ENCODE measurements around the gene PRDM15. TPM values are rescaled to one million over a fixed set of nuclear protein-coding genes. Genes with fewer than 3 reads are reported as not detected.

Gene PRDM15
- total RNA-seq, 1 experiment from 2014 or later, result 9.9 TPM

DNA sequence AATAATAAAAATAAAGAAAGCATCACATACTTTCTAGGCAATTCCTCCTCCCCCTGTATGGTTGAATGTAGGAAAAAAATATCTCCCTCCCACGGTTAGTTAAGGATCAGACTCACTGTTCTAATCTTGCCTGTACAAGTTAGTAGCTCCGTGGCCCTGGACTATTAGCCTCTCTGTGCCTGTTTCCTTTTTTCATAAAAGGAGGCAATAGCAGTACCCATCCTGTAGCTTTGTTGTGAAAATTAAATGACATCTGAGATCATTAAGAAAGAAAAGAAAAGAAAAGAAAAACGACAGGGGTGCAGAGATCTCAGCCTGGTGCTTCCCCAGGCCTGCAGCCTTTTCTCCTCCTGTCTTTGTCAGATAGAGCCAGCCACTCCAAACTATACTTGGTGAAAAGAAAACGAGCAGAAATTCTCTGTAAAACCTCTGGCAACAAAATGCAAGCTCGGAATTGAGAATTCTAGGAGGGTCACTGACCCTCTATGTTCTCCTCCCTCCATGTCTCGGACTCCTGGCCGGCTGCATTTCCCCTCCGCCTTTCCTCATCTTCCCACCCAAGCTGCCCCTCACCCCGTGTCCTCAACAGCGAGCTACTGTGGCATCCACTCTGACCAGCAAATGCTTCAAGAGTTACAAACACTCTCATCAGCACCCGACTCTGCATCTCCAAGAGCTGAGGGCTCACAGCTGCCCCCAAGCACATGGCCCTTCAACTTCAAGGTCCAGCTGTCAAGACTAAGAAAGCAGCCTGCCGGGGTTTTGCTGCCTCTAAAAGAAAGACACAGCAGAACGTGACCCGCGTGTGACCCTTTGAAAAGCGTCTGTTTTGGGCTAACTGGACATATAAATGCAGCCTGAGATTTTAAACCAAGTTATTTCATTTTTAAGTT is 125.9 kb downstream of the PRDM15 start:
- Histone ChIP-seq H3K56ac (ENCODE audit: insufficient read length, low read depth, low read length) (no peak overlapping the region), H2AK5ac (ENCODE audit: insufficient read length, low read length) (no peak overlapping the region), H2AFZ (ENCODE audit: low read length) (no peak overlapping the region), H3K4ac (ENCODE audit: low read depth, low read length) (no peak overlapping the region), H3K18ac (ENCODE audit: insufficient read length, low read depth, low read length) (no peak overlapping the region), H3K14ac (ENCODE audit: insufficient read depth, low read length) (no peak overlapping the region), H2BK15ac (ENCODE audit: low read depth, low read length) (no peak overlapping the region), H3K4me1 (ENCODE audit: insufficient read depth, low read length) (peaks cover 13% of the 10 kb centered on the region; the same call in 1 of the 2 replicates), H3T11ph (ENCODE audit: low read length) (no peak overlapping the region), H3K23me2 (ENCODE audit: insufficient read length, low read depth, low read length, poor library complexity, severe bottlenecking) (no peaks in the 10 kb centered on the region), H3K27me3 (ENCODE audit: insufficient read depth, low read length) (no peaks in the 10 kb centered on the region; the same call in 1 of the 2 replicates), H3K4me2 (ENCODE audit: insufficient read depth, insufficient read length, low read length) (no peak overlapping the region), H3K9me3 (ENCODE audit: control insufficient read depth, low read depth, low read length) (no peaks in the 10 kb centered on the region), H3K79me2 (ENCODE audit: insufficient read depth, low read length) (no peaks in the 10 kb centered on the region), H2BK120ac (ENCODE audit: low read depth, low read length, poor library complexity, severe bottlenecking) (no peak overlapping the region), H4K20me1 (ENCODE audit: control insufficient read depth, insufficient read depth, insufficient read length) (no peaks in the 10 kb centered on the region), H2BK12ac (ENCODE audit: insufficient read length, low read depth, low read length) (no peak overlapping the region), H3K23ac (ENCODE audit: insufficient read length, low read depth, low read length) (no peak overlapping the region), H3K9ac (ENCODE audit: extremely low read depth, insufficient read length, low read length) (no peak overlapping the region), H2BK20ac (ENCODE audit: low read depth, low read length, poor library complexity, severe bottlenecking) (no peak overlapping the region), H4K8ac (replicated peaks; ENCODE audit: insufficient read length, low read depth, low read length) (no peak overlapping the region), H4K5ac (ENCODE audit: insufficient read length, low read depth, low read length) (no peak overlapping the region), H3K27ac (ENCODE audit: insufficient read length, low read depth, low read length) (no peak overlapping the region), H3K79me1 (ENCODE audit: insufficient read depth, low read depth, low read length, poor library complexity, severe bottlenecking) (no peaks in the 10 kb centered on the region), H4K91ac (ENCODE audit: insufficient read length, low read depth, low read length) (no peak overlapping the region), H2BK5ac (ENCODE audit: insufficient read length, low read length) (no peak overlapping the region)
- no peaks in the 10 kb centered on the region; the same call in 1 of the 2 replicates for H3K27me3 Mint-ChIP-seq (ENCODE audit: low read depth)
- peak overlapping the region in 1 of 2 experiments; percentile 55; a peak in 3 of 5 replicates for H3K4me3 Mint-ChIP-seq
- H3K9me3 Mint-ChIP-seq, result no peaks in the 10 kb centered on the region; a peak in 2 of 5 replicates
- peaks cover 0 to 4% (median 2%) of the 10 kb centered on the region in 3 experiments; a peak in 4 of 7 replicates for H3K36me3 Mint-ChIP-seq (ENCODE audit: insufficient read depth in 1 of 3, low read depth in 3 of 3)
- WGBS (ENCODE audit: extremely low coverage, insufficient read length, low lambda C conversion rate), result no CpG with 5 or more reads among the region's 16 CpGs
- no peak for DNase-seq
- H3K4me1 Mint-ChIP-seq, result peaks cover 41 to 50% of the 10 kb centered on the region in 2 experiments
- TF ChIP-seq, protein P1, sequence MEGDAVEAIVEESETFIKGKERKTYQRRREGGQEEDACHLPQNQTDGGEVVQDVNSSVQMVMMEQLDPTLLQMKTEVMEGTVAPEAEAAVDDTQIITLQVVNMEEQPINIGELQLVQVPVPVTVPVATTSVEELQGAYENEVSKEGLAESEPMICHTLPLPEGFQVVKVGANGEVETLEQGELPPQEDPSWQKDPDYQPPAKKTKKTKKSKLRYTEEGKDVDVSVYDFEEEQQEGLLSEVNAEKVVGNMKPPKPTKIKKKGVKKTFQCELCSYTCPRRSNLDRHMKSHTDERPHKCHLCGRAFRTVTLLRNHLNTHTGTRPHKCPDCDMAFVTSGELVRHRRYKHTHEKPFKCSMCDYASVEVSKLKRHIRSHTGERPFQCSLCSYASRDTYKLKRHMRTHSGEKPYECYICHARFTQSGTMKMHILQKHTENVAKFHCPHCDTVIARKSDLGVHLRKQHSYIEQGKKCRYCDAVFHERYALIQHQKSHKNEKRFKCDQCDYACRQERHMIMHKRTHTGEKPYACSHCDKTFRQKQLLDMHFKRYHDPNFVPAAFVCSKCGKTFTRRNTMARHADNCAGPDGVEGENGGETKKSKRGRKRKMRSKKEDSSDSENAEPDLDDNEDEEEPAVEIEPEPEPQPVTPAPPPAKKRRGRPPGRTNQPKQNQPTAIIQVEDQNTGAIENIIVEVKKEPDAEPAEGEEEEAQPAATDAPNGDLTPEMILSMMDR (conservative IDR thresholded peaks at IDR 0.05), result no peak
- peak overlapping the region in 1 of 3 experiments; percentile 33; a peak in 1 of 7 replicates for H3K27ac Mint-ChIP-seq

Measured in H9 (cell line).